ENCODE results near the gene WWOX. TPM values are rescaled to one million over a fixed set of nuclear protein-coding genes. Genes with fewer than 3 reads are reported as not detected.

Gene WWOX
- total and polyA plus RNA-seq, 2 of the 4 experiments (the other 2 are of a cell fraction) = 2.7 to 5.4 TPM

- no peak overlapping the region for H3K9ac ChIP-seq (ENCODE audit: low read depth, low read length)
- ChIA-PET CTCF (no interaction called here), POLR2A (ENCODE audit: unreplicated experiment) (no interaction called here)
- no CpG with 5 or more reads among the region's 8 CpGs for WGBS, 2 experiments (ENCODE audit: extremely low coverage in 2 of 2, insufficient read length in 1 of 2)
- H3K9me3 ChIP-seq (ENCODE audit: control insufficient read depth, insufficient read depth, low read length) = peaks cover 19% of the 10 kb centered on the region
- BruUV-seq (replicated peaks) = no TSS peak
- no peaks in the 10 kb centered on the region for H3K36me3 ChIP-seq (ENCODE audit: control insufficient read depth, insufficient read depth, low read length)
- dilution Hi-C loops (cut with HindIII; ENCODE audit: low sequenced_read_pairs, unreplicated experiment) (no loop called here), in situ Hi-C loops (cut with MboI; ENCODE audit: low sequenced_read_pairs) (no loop called here), intact Hi-C loops (cut with micrococcal nuclease) (no loop called here)
- H3K14ac ChIP-seq (replicated peaks; ENCODE audit: low read depth, low read length) = no peak overlapping the region
- no peak overlapping the region for H2AFZ ChIP-seq (replicated peaks; ENCODE audit: low read length, poor library complexity)
- H4K20me1 ChIP-seq (ENCODE audit: insufficient read depth, low read length) = no peaks in the 10 kb centered on the region
- H3K4me2 ChIP-seq (ENCODE audit: low read depth, low read length) = no peak overlapping the region
- DNase-seq (no peak), ATAC-seq (ENCODE audit: low read depth) (no peak)
- H3K56ac ChIP-seq (ENCODE audit: extremely low read depth, insufficient read depth, low read length) = no peak overlapping the region
- no peak overlapping the region for H4K91ac ChIP-seq (ENCODE audit: insufficient read depth, low read depth, low read length)
- H3K23ac ChIP-seq (ENCODE audit: low read depth, low read length) = no peak overlapping the region
- H3K27ac ChIP-seq (ENCODE audit: insufficient read depth, low read length) = no peak overlapping the region
- H2AK5ac ChIP-seq (ENCODE audit: low read depth, low read length) = no peak overlapping the region
- H3K4ac ChIP-seq (ENCODE audit: low read depth, low read length) = no peak overlapping the region
- no peak overlapping the region for H2BK120ac ChIP-seq (ENCODE audit: low read depth, low read length)
- no peak overlapping the region for H4K8ac ChIP-seq (ENCODE audit: low read depth in 2 of 2, low read length in 2 of 2)
- no peak overlapping the region for H2AK9ac ChIP-seq (replicated peaks; ENCODE audit: low read depth, low read length, poor library complexity)
- no peaks in the 10 kb centered on the region for H3K79me1 ChIP-seq (ENCODE audit: low read depth in 1 of 2, low read length in 2 of 2)
- no peak overlapping the region for H4K5ac ChIP-seq (ENCODE audit: low read depth, low read length)
- H2BK5ac ChIP-seq (ENCODE audit: low read depth, low read length, poor library complexity, severe bottlenecking) = no peak overlapping the region
- H3K18ac ChIP-seq (ENCODE audit: low read depth, low read length) = no peak overlapping the region
- no peak overlapping the region for H3K4me3 ChIP-seq (ENCODE audit: insufficient read depth, low read depth, low read length)
- TF ChIP-seq CEBPB (IDR thresholded peaks at IDR 0.05; ENCODE audit: low read depth, low read length) (no peak), MXI1 (IDR thresholded peaks at IDR 0.05; ENCODE audit: borderline replicate concordance, low read depth, low read length) (no peak), MAZ (IDR thresholded peaks at IDR 0.05; ENCODE audit: borderline replicate concordance, low read depth, low read length) (no peak), RCOR1 (IDR thresholded peaks at IDR 0.05; ENCODE audit: insufficient replicate concordance, low read length) (no peak), RFX5 (IDR thresholded peaks at IDR 0.05; ENCODE audit: low read depth, low read length) (no peak), MAFK (IDR thresholded peaks at IDR 0.05; ENCODE audit: low read depth, low read length) (no peak), CTCF (conservative IDR thresholded peaks at IDR 0.05; ENCODE audit: low read depth, low read length) (no peak), NFE2L2 (IDR thresholded peaks at IDR 0.05; ENCODE audit: low read depth, low read length) (no peak), BHLHE40 (IDR thresholded peaks at IDR 0.05; ENCODE audit: low read depth, low read length) (no peak), POLR2A (IDR thresholded peaks at IDR 0.05; ENCODE audit: low read depth, low read length) (no peak), RAD21 (IDR thresholded peaks at IDR 0.05; ENCODE audit: low read length) (no peak), FOS (IDR thresholded peaks at IDR 0.05; ENCODE audit: low read depth, low read length) (no peak), USF2 (IDR thresholded peaks at IDR 0.05; ENCODE audit: low read depth, low read length) (no peak), CHD1 (IDR thresholded peaks at IDR 0.05; ENCODE audit: low read depth, low read length) (no peak), SMC3 (IDR thresholded peaks at IDR 0.05; ENCODE audit: low read depth, low read length) (no peak)
- TF ChIP-seq, protein P1, sequence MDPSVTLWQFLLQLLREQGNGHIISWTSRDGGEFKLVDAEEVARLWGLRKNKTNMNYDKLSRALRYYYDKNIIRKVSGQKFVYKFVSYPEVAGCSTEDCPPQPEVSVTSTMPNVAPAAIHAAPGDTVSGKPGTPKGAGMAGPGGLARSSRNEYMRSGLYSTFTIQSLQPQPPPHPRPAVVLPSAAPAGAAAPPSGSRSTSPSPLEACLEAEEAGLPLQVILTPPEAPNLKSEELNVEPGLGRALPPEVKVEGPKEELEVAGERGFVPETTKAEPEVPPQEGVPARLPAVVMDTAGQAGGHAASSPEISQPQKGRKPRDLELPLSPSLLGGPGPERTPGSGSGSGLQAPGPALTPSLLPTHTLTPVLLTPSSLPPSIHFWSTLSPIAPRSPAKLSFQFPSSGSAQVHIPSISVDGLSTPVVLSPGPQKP (IDR thresholded peaks at IDR 0.05; ENCODE audit: borderline replicate concordance, low read depth, low read length) = no peak
- H3K27me3 ChIP-seq (ENCODE audit: control insufficient read depth, insufficient read depth, low read length) = no peaks in the 10 kb centered on the region
- no peaks in the 10 kb centered on the region for H3K4me1 ChIP-seq (ENCODE audit: control insufficient read depth, insufficient read depth, low read length)
- no peaks in the 10 kb centered on the region for H3K9me1 ChIP-seq (ENCODE audit: insufficient read depth, low read length)
- H2BK15ac ChIP-seq (ENCODE audit: low read depth, low read length) = no peak overlapping the region
- no peak overlapping the region for H2BK20ac ChIP-seq (ENCODE audit: low read depth, low read length)
Observed at GRCh38 chr16:78584991-78585390, 485.5 kb downstream of the WWOX start.
